GM18907 (cell line): ENCODE data around the gene POTEB2.
"Not testable (repeated sequence)": the region's sequence is repeated elsewhere in the genome, so short reads cannot be mapped to it uniquely, and the experiment has no call there.

ENCODE experiments used
- ATAC-seq: cut with Tn5 transposase; IDR thresholded peaks from one replicate; pipeline ENCODE4 v1.9.1; 2021; ENCODE audit warnings: mild to moderate bottlenecking, moderate library complexity; ENCODE audit not compliant: unreplicated experiment

POTEB2 gene

GRCh38 chr15:20866214-20866613, at the start of gene POTEB2:
Gene POTEB2 (minus strand): TSS chr15:20866314. CDS start chr15:20866281, 33 bp downstream.
- ATAC-seq, result not testable (repeated sequence)

GRCh38 chr15:20879916-20880315, 13.8 kb upstream of the POTEB2 start:
- ATAC-seq, result not testable (repeated sequence)

GRCh38 chr15:20878464-20878863, 12.3 kb upstream of the POTEB2 start:
- not testable (repeated sequence) for ATAC-seq

- not testable (repeated sequence) for ATAC-seq
Observed at GRCh38 chr15:20877819-20878218, 11.7 kb upstream of the POTEB2 start.
